WTC11 (cell line): Measurements from ENCODE around the gene ELOA. TPM values are rescaled to one million over a fixed set of nuclear protein-coding genes. Genes with fewer than 3 reads are reported as not detected.

Source experiments
- ATAC-seq: fragments of 200-7000 bp; cut with Tn5 transposase; 2 replicates; pipeline ENCODE4 v1.10.0; 2021; ENCODE audit warnings: mild to moderate bottlenecking, moderate library complexity
- CTCF ChIA-PET: fragments of 300-600 bp; sonication (Branson Sonifier 250); formaldehyde crosslinking; loops from one replicate; lab custom pipeline; 2021; ENCODE audit warnings: antibody characterized with exemption; lab: Charles Lee
- POLR2A ChIA-PET: fragments of 350-600 bp; sonication (Branson Sonifier 250); formaldehyde crosslinking; loops from one replicate; lab custom pipeline; 2021; ENCODE audit warnings: antibody characterized with exemption; lab: Charles Lee
- DNase-seq: peaks from one replicate; pipeline ENCODE4 v3.0.0; 2021; ENCODE audit warnings: low spot score
- H3K27ac Mint-ChIP-seq: 2 replicates; pipeline ENCODE4 v1.8.0; 2021; ENCODE audit warnings: mixed read lengths
- H3K27me3 Mint-ChIP-seq: 2 replicates; pipeline ENCODE4 v1.8.0; 2021; ENCODE audit warnings: low read depth, mild to moderate bottlenecking, moderate library complexity, mixed read lengths
- H3K36me3 Mint-ChIP-seq: 2 replicates; pipeline ENCODE4 v1.8.0; 2021; ENCODE audit warnings: mixed read lengths
- H3K4me1 Mint-ChIP-seq: 2 replicates; pipeline ENCODE4 v1.8.0; 2022; ENCODE audit warnings: mixed read lengths
- H3K4me3 Mint-ChIP-seq: 2 replicates; pipeline ENCODE4 v1.8.0; 2021; ENCODE audit warnings: mild to moderate bottlenecking, moderate library complexity, mixed read lengths
- H3K9me3 Mint-ChIP-seq: 2 replicates; pipeline ENCODE4 v1.8.0; 2021; ENCODE audit warnings: mixed read lengths
- ATF2 ChIP-seq: sonication (generic); formaldehyde crosslinking; IDR thresholded peaks from 2 replicates; pipeline ENCODE4 v1.8.1; 2022; ENCODE audit warnings: low read depth, missing genetic modification reagents, borderline replicate concordance
- CREB1 ChIP-seq: sonication (generic); formaldehyde crosslinking; IDR thresholded peaks from 2 replicates; pipeline ENCODE4 v1.8.0; 2023; ENCODE audit warnings: mild to moderate bottlenecking, missing genetic modification reagents
- ETV6 ChIP-seq: sonication (generic); formaldehyde crosslinking; IDR thresholded peaks from 2 replicates; pipeline ENCODE4 v1.8.1; 2022; ENCODE audit warnings: mild to moderate bottlenecking, missing genetic modification reagents
- FOXK1 ChIP-seq: sonication (generic); formaldehyde crosslinking; IDR thresholded peaks from 2 replicates; pipeline ENCODE4 v1.8.0; 2022; ENCODE audit warnings: mild to moderate bottlenecking, moderate library complexity, missing genetic modification reagents
- GTF2I ChIP-seq: fragments of 250-450 bp; sonication (Bioruptor Pico); conservative IDR thresholded peaks from 2 replicates; pipeline ENCODE4 v1.4.0; 2021; ENCODE audit warnings: mild to moderate bottlenecking
- HMGXB4 ChIP-seq: sonication (generic); formaldehyde crosslinking; IDR thresholded peaks from 2 replicates; pipeline ENCODE4 v1.8.1; 2023; ENCODE audit warnings: mild to moderate bottlenecking, moderate library complexity, missing genetic modification reagents
- IRF1 ChIP-seq: sonication (generic); formaldehyde crosslinking; IDR thresholded peaks from 2 replicates; pipeline ENCODE4 v1.8.0; 2023; ENCODE audit warnings: missing genetic modification reagents
- MAX ChIP-seq: sonication (generic); formaldehyde crosslinking; IDR thresholded peaks from 2 replicates; pipeline ENCODE4 v1.8.0; 2022; ENCODE audit warnings: mild to moderate bottlenecking, missing genetic modification reagents
- NR3C1 ChIP-seq: sonication (generic); formaldehyde crosslinking; conservative IDR thresholded peaks from 2 replicates; pipeline ENCODE4 v1.8.1; 2023; ENCODE audit warnings: low read depth, mild to moderate bottlenecking, missing genetic modification reagents
- SP1 ChIP-seq: sonication (generic); formaldehyde crosslinking; conservative IDR thresholded peaks from 2 replicates; pipeline ENCODE4 v1.8.1; 2022; ENCODE audit warnings: missing genetic modification reagents
- ZMAT4 ChIP-seq: fragments of 250-450 bp; sonication (Bioruptor Pico); IDR thresholded peaks from 2 replicates; pipeline ENCODE4 v1.9.0; 2021; ENCODE audit warnings: mild to moderate bottlenecking
- ZNF219 ChIP-seq: sonication (generic); formaldehyde crosslinking; IDR thresholded peaks from 2 replicates; pipeline ENCODE4 v1.8.0; 2023; ENCODE audit warnings: missing genetic modification reagents, mild to moderate bottlenecking, borderline replicate concordance
- ZNF317 ChIP-seq: sonication (generic); formaldehyde crosslinking; IDR thresholded peaks from 2 replicates; pipeline ENCODE4 v1.8.1; 2023; ENCODE audit warnings: low read depth, mild to moderate bottlenecking, moderate library complexity, missing genetic modification reagents, borderline replicate concordance
- ZNF396 ChIP-seq: fragments of 250-450 bp; sonication (Bioruptor Pico); IDR thresholded peaks from 2 replicates; pipeline ENCODE4 v1.8.0; 2021; ENCODE audit warnings: mild to moderate bottlenecking, moderate library complexity, borderline replicate concordance
- total RNA-seq: library from RNA; stranded (reverse); gene quantifications from 3 replicates; pipeline ENCODE4 v1.2.3, GENCODE V29; 2021
- TF ChIP-seq, protein P1 (sequence below): sonication (generic); formaldehyde crosslinking; IDR thresholded peaks from 2 replicates; pipeline ENCODE4 v1.8.0; 2022; ENCODE audit warnings: mild to moderate bottlenecking, missing genetic modification reagents
- TF ChIP-seq, protein P2 (sequence below): sonication (generic); formaldehyde crosslinking; IDR thresholded peaks from 2 replicates; pipeline ENCODE4 v1.8.1; 2022; ENCODE audit warnings: missing genetic modification reagents, borderline replicate concordance
- TF ChIP-seq, protein P3 (sequence below): sonication (generic); formaldehyde crosslinking; conservative IDR thresholded peaks from 2 replicates; pipeline ENCODE4 v1.8.1; 2022; ENCODE audit warnings: mild to moderate bottlenecking, missing genetic modification reagents
- TF ChIP-seq, protein P4 (sequence below): sonication (generic); formaldehyde crosslinking; IDR thresholded peaks from 2 replicates; pipeline ENCODE4 v1.8.1; 2023; ENCODE audit warnings: mild to moderate bottlenecking, missing genetic modification reagents, moderate library complexity

Gene ELOA
- total RNA-seq, 1 experiment from 2014 or later = 45.1 TPM

- ChIA-PET POLR2A (interaction anchor here (0.7 to 1.6 kb wide), 4 partner anchors 21 to 48 kb away, joined by 3 to 5 read pairs (median 3); partner anchors contain the start of genes HMGCL and PITHD1), CTCF (interaction anchor here (0.6 to 7.8 kb wide), 7 partner anchors 9 to 117 kb away, joined by 3 to 109 read pairs (median 22); partner anchors contain the start of genes LYPLA2 and PITHD1)
- Mint-ChIP-seq H3K27ac (peak overlapping the region; percentile 94), H3K4me3 (peak overlapping the region; percentile 96), H3K36me3 (peaks cover 13% of the 10 kb centered on the region), H3K9me3 (no peaks in the 10 kb centered on the region), H3K4me1 (peaks cover 14% of the 10 kb centered on the region), H3K27me3 (peaks cover 17% of the 10 kb centered on the region)
- TF ChIP-seq, protein P1, sequence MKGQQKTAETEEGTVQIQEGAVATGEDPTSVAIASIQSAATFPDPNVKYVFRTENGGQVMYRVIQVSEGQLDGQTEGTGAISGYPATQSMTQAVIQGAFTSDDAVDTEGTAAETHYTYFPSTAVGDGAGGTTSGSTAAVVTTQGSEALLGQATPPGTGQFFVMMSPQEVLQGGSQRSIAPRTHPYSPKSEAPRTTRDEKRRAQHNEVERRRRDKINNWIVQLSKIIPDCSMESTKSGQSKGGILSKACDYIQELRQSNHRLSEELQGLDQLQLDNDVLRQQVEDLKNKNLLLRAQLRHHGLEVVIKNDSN (CRISPR knock-in tag) = peak; percentile 81; the same call in 1 of the 2 replicates
- no peak for TF ChIP-seq ZNF219 (CRISPR knock-in tag)
- TF ChIP-seq MAX (CRISPR knock-in tag) = peak; percentile 57; the same call in 1 of the 2 replicates
- TF ChIP-seq ATF2 (CRISPR knock-in tag) = no peak
- 0 out of 2 replicates have a peak, but pooled peaks have one; percentile 67 for TF ChIP-seq GTF2I (CRISPR knock-in tag)
- no peak for TF ChIP-seq ZNF317 (CRISPR knock-in tag)
- TF ChIP-seq, protein P2, sequence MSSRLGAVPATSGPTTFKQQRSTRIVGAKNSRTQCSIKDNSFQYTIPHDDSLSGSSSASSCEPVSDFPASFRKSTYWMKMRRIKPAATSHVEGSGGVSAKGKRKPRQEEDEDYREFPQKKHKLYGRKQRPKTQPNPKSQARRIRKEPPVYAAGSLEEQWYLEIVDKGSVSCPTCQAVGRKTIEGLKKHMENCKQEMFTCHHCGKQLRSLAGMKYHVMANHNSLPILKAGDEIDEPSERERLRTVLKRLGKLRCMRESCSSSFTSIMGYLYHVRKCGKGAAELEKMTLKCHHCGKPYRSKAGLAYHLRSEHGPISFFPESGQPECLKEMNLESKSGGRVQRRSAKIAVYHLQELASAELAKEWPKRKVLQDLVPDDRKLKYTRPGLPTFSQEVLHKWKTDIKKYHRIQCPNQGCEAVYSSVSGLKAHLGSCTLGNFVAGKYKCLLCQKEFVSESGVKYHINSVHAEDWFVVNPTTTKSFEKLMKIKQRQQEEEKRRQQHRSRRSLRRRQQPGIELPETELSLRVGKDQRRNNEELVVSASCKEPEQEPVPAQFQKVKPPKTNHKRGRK = no peak
- 0 out of 2 replicates have a peak, but pooled peaks have one; percentile 4 for TF ChIP-seq HMGXB4
- 0 out of 2 replicates have a peak, but pooled peaks have one; percentile 16 for TF ChIP-seq IRF1
- TF ChIP-seq, protein P3, sequence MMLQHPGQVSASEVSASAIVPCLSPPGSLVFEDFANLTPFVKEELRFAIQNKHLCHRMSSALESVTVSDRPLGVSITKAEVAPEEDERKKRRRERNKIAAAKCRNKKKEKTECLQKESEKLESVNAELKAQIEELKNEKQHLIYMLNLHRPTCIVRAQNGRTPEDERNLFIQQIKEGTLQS (CRISPR knock-in tag) = no peak
- TF ChIP-seq ZNF396 (CRISPR knock-in tag) = no peak
- TF ChIP-seq SP1 (CRISPR knock-in tag) = peak; percentile 51; the same call in 1 of the 2 replicates
- peak; percentile 73; the same call in 1 of the 2 replicates for TF ChIP-seq CREB1 (CRISPR knock-in tag)
- no peak for TF ChIP-seq ZMAT4 (CRISPR knock-in tag)
- TF ChIP-seq ETV6 (CRISPR knock-in tag) = peak; percentile 62
- TF ChIP-seq NR3C1 (CRISPR knock-in tag) = no peak
- 0 out of 2 replicates have a peak, but pooled peaks have one; percentile 34 for TF ChIP-seq FOXK1 (CRISPR knock-in tag)
- TF ChIP-seq, protein P4, sequence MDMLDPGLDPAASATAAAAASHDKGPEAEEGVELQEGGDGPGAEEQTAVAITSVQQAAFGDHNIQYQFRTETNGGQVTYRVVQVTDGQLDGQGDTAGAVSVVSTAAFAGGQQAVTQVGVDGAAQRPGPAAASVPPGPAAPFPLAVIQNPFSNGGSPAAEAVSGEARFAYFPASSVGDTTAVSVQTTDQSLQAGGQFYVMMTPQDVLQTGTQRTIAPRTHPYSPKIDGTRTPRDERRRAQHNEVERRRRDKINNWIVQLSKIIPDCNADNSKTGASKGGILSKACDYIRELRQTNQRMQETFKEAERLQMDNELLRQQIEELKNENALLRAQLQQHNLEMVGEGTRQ (CRISPR knock-in tag) = peak; percentile 84
- ATAC-seq = peak; percentile 42
- peak; percentile 57 for DNase-seq
Observed at GRCh38 chr1:23799570-23800399, 56.5 kb downstream of the ELOA start.
